Loucy (cell line): ENCODE data around the gene BABAM2.

Source experiments
- CTCF ChIP-seq: fragments of 200-600 bp; sonication (generic); conservative IDR thresholded peaks from 2 replicates; pipeline ENCODE4 v1.5.1; 2014; ENCODE audit warnings: mild to moderate bottlenecking, antibody characterized with exemption, low read length
- EZH2phosphoT487 ChIP-seq: fragments of 200-600 bp; IDR thresholded peaks from 2 replicates; pipeline ENCODE4 v1.6.1; 2018; ENCODE audit warnings: antibody characterized with exemption, mild to moderate bottlenecking, moderate library complexity, borderline replicate concordance

GRCh38 chr2:27967076-27967475 lies 76.5 kb downstream of the BABAM2 start:
- no peak for TF ChIP-seq CTCF
- no peak for TF ChIP-seq EZH2phosphoT487
